GM12864 (cell line): ENCODE data around the gene AHNAK2.

ENCODE experiments used
- DNase-seq: peaks from one replicate; pipeline ENCODE4 v3.0.0-alpha.2; 2011; ENCODE audit warnings: low read depth
- H3K4me3 ChIP-seq: 2 replicates; pipeline ENCODE4 v1.5.1; 2011; ENCODE audit warnings: mild to moderate bottlenecking, low read depth, low read length, control low read depth
- TF ChIP-seq, protein P1 (sequence below): IDR thresholded peaks from 2 replicates; pipeline ENCODE4 v1.5.1; 2011; ENCODE audit warnings: low read depth, mild to moderate bottlenecking, moderate library complexity, low read length, control low read depth, inconsistent platforms; ENCODE audit errors: missing control alignments

AHNAK2 gene

DNA sequence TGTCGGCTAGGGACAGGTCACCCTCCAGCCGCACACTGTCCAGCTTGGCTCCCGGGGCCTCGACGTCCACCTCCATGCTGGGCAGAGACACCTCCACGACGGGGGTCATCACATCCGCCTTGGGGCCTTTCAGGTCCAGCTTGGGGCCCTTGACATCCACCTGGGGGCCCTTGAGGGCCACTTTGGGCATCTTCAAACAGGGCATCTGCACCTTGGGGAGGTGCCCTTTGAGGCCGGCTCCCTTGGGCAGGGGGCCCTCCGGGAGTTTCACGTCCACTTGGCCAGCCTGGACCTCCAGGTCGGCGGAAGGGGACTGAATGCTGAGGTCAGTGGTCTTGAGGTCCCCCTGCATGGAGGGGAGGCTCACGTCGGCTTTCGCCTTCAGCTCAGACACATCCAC is 35.6 kb downstream of the AHNAK2 start:
- DNase-seq = no peak
- H3K4me3 ChIP-seq = no peak overlapping the region
- TF ChIP-seq, protein P1, sequence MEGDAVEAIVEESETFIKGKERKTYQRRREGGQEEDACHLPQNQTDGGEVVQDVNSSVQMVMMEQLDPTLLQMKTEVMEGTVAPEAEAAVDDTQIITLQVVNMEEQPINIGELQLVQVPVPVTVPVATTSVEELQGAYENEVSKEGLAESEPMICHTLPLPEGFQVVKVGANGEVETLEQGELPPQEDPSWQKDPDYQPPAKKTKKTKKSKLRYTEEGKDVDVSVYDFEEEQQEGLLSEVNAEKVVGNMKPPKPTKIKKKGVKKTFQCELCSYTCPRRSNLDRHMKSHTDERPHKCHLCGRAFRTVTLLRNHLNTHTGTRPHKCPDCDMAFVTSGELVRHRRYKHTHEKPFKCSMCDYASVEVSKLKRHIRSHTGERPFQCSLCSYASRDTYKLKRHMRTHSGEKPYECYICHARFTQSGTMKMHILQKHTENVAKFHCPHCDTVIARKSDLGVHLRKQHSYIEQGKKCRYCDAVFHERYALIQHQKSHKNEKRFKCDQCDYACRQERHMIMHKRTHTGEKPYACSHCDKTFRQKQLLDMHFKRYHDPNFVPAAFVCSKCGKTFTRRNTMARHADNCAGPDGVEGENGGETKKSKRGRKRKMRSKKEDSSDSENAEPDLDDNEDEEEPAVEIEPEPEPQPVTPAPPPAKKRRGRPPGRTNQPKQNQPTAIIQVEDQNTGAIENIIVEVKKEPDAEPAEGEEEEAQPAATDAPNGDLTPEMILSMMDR = no peak

DNA sequence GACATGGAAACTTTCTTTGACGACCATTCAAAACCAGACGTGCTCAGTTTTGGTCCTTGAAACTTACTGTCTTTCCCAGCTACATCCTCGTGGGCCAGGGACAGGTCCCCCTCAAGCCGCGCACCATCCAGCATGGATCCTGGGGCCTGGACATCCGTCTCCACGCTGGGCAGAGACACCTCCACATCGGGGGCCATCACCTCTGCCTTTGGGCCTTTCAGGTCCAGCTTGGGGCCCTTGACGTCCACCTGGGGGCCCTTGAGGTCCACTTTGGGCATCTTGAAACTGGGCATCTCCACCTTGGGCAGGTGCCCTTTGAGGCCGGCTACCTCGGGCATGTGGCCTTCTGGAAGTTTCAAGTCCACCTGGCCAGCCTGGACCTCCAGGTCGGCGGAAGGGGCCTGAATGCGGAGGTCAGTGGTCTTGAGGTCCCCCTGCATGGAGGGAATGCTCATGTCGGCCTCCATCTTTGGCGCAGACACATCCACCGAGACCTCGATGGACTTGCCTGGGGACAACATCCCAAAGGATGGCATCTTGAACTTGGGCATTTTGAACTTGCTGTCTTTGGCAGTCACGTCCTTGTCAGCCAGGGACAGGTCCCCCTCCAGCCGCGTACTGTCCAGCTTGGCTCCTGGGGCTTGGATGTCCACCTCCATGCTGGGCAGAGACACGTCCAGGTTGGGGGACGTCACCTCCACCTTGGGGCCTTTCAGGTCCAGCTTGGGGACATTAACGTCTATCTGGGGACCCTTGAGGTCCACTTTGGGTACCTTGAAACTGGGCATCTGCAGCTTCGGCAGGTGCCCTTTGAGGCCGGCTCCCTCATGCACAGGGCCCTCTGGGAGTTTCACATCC is 36.4 kb downstream of the AHNAK2 start:
- H3K4me3 ChIP-seq = no peak overlapping the region
- TF ChIP-seq, protein P1 = no peak
- DNase-seq = no peak

- no peak overlapping the region for H3K4me3 ChIP-seq
- TF ChIP-seq, protein P1 = no peak
- no peak for DNase-seq
Measured at GRCh38 chr14:104940526-104941150, 37.5 kb downstream of the AHNAK2 start.

- DNase-seq = no peak
- H3K4me3 ChIP-seq = no peak overlapping the region
- TF ChIP-seq, protein P1 = no peak
Measured at GRCh38 chr14:104939666-104940410, 38.3 kb downstream of the AHNAK2 start.

- no peak overlapping the region for H3K4me3 ChIP-seq
- TF ChIP-seq, protein P1 = no peak
- DNase-seq = no peak
Measured at GRCh38 chr14:104938960-104939359, 39.2 kb downstream of the AHNAK2 start.

DNA sequence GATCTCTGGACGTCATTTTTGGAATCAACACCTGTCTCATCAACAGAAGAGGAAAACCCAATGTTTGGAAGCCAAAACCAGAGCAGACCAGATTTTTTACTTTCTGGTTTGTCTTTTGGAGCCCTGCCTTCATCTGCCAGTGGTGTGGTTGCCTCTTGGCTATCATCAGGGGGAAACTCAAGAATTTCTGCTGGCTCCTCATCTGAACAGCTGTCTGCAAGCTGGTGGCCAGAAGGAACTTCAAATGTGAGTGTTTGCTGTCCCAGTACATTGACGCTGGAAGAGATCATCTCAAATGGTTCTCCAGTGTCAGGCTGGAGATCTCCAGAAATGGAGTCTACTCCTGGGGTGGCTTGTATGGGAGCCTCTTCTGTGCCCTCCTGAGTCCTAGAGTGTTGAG is 39.7 kb downstream of the AHNAK2 start:
- TF ChIP-seq, protein P1 = no peak
- no peak for DNase-seq
- no peak overlapping the region for H3K4me3 ChIP-seq
